Lower leg skin (tissue), 4 donors: ENCODE measurements around the gene MUC5AC. TPM values are rescaled to one million over a fixed set of nuclear protein-coding genes. Genes with fewer than 3 reads are reported as not detected.
A peak's percentile ranks its signal among the peaks of the same experiment; 100 is the strongest.

Experiments used
- DNase-seq, 2 donors: peaks; one replicate each; pipeline ENCODE4 v3.0.0-alpha.2; 2019; ENCODE audit warnings: low spot score in 2 of 2
- H3K4me3 ChIP-seq: fragments of 200-600 bp; sonication (generic); 2 replicates; pipeline ENCODE4 v1.5.1; 2017; ENCODE audit warnings: mild to moderate bottlenecking, low read depth; ENCODE audit not compliant: poor library complexity, severe bottlenecking
- POLR2A ChIP-seq, 2 donors: fragments of 450-650 bp; IDR thresholded peaks; one replicate each; pipeline ENCODE4 v1.6.1; 2016 to 2017; ENCODE audit warnings: antibody characterized with exemption in 2 of 2, mild to moderate bottlenecking in 1 of 2, moderate library complexity in 1 of 2
- whole genome bisulfite sequencing, 2 donors: methylation state at CpG; one replicate each; pipeline ENCODE4 v1.1.5; 2018; 5-methylcytosine and 5-hydroxymethylcytosine counted together
- intact Hi-C: fragments of 100-400 bp; cut with DNase I; formaldehyde crosslinking; loops from one replicate; pipeline ENCODE4 v1.15.0; 2023; ENCODE audit warnings: low total_unique reads
- total RNA-seq, 4 donors: library from RNA; depleted of rRNA; stranded (reverse); fragments of >200 nt; gene quantifications; one replicate each; pipeline ENCODE4 v1.1.0, GENCODE V29; 2016
- TF ChIP-seq, protein P1 (sequence below), 3 donors: fragments of 450-650 bp; IDR thresholded peaks; one replicate each; pipeline ENCODE4 v1.5.1; 2016; ENCODE audit warnings: antibody characterized with exemption in 3 of 3, mild to moderate bottlenecking in 3 of 3, moderate library complexity in 2 of 3

The MUC5AC gene
- total RNA-seq, 4 donors from 2014 or later, result 0.02 to 0.04 (median 0.03) TPM; not detected in 1

- 86 to 91% methylated on average over 13 to 14 of the region's 17 CpGs for WGBS, 2 donors
- no peak overlapping the region for H3K4me3 ChIP-seq
- TF ChIP-seq, protein P1, sequence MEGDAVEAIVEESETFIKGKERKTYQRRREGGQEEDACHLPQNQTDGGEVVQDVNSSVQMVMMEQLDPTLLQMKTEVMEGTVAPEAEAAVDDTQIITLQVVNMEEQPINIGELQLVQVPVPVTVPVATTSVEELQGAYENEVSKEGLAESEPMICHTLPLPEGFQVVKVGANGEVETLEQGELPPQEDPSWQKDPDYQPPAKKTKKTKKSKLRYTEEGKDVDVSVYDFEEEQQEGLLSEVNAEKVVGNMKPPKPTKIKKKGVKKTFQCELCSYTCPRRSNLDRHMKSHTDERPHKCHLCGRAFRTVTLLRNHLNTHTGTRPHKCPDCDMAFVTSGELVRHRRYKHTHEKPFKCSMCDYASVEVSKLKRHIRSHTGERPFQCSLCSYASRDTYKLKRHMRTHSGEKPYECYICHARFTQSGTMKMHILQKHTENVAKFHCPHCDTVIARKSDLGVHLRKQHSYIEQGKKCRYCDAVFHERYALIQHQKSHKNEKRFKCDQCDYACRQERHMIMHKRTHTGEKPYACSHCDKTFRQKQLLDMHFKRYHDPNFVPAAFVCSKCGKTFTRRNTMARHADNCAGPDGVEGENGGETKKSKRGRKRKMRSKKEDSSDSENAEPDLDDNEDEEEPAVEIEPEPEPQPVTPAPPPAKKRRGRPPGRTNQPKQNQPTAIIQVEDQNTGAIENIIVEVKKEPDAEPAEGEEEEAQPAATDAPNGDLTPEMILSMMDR (IDR thresholded peaks at IDR 0.05), result no peak
- peak in 1 of 2 donors; percentile 65 for DNase-seq
- intact Hi-C loops, result no loop called here
Measured at GRCh38 chr11:1192741-1193325, 35.1 kb downstream of the MUC5AC start.

- H3K4me3 ChIP-seq, result no peak overlapping the region
- DNase-seq, result peak in 1 of 2 donors; percentile 82
- WGBS, 2 donors, result 83 to 85% methylated on average over 41 to 43 of the region's 43 CpGs
- TF ChIP-seq POLR2A (IDR thresholded peaks at IDR 0.05), result no peak
- TF ChIP-seq, protein P1 (IDR thresholded peaks at IDR 0.05), result no peak
- intact Hi-C loops, result no loop called here
Measured at GRCh38 chr11:1193326-1194230, 35.8 kb downstream of the MUC5AC start.

DNA sequence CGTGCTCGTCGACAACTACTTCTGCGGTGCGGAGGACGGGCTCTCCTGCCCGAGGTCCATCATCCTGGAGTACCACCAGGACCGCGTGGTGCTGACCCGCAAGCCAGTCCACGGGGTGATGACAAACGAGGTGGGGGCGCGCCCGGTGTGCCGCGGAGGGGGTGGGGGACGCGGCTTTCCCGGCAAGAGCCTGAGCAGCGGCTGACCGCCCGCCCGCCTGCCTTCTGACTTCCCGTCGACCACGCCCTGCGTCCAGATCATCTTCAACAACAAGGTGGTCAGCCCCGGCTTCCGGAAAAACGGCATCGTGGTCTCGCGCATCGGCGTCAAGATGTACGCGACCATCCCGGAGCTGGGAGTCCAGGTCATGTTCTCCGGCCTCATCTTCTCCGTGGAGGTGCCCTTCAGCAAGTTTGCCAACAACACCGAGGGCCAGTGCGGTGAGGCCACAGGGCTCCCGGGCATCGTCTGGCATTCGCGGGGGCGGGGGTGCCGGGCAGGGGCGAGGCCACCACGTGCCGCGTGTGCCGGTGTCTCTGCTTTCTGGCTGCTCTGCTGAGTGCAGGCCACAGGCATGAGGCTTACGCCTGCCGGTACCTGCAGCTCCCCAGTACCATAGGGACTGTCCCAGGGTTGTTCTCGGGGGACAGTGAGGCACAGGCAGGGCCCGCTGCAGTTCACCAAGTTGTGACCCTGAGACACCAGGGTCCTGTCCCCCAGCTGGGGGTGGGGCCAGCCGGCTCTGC is 36.7 kb downstream of the MUC5AC start:
- 91 to 96% methylated on average over 40 to 57 of the region's 59 CpGs for WGBS, 2 donors
- H3K4me3 ChIP-seq, result no peak overlapping the region
- peak in 1 of 2 donors; percentile 81 for DNase-seq
- no peak for TF ChIP-seq POLR2A (IDR thresholded peaks at IDR 0.05)
- TF ChIP-seq, protein P1 (IDR thresholded peaks at IDR 0.05), result no peak
- intact Hi-C loops, result no loop called here

GRCh38 chr11:1194977-1195681 is 37.4 kb downstream of the MUC5AC start:
- no peak overlapping the region for H3K4me3 ChIP-seq
- DNase-seq, result peak in 1 of 2 donors; percentile 72
- 85 to 88% methylated on average over 32 of the region's 32 CpGs for WGBS, 2 donors
- TF ChIP-seq, protein P1 (IDR thresholded peaks at IDR 0.05), result no peak
- no peak for TF ChIP-seq POLR2A (IDR thresholded peaks at IDR 0.05)
- intact Hi-C loops, result no loop called here
